B cell (primary cell): ENCODE data around the gene TMEM140. TPM values are rescaled to one million over a fixed set of nuclear protein-coding genes. Genes with fewer than 3 reads are reported as not detected.

Experiments
- ATAC-seq: fragments of 200-7000 bp; cut with Tn5 transposase; one replicate; pipeline ENCODE4 v1.10.0; 2021; ENCODE audit warnings: low read depth, mild to moderate bottlenecking, moderate number of reproducible peaks, moderate library complexity
- CTCF ChIA-PET: fragments of 350-600 bp; sonication (Branson Sonifier 250); formaldehyde crosslinking; loops from one replicate; lab custom pipeline; 2021; ENCODE audit warnings: antibody characterized with exemption, inconsistent platforms; lab: Charles Lee
- POLR2A ChIA-PET: fragments of 350-600 bp; sonication (Branson Sonifier 250); formaldehyde crosslinking; loops from one replicate; lab custom pipeline; 2021; ENCODE audit warnings: antibody characterized with exemption; lab: Charles Lee
- DNase-seq: peaks from one replicate; pipeline ENCODE4 v3.0.0; 2013
- H2AFZ ChIP-seq: 2 replicates; pipeline ENCODE4 v1.6.1; 2012; ENCODE audit warnings: mild to moderate bottlenecking, low read depth, low read length; ENCODE audit not compliant: insufficient read depth, poor library complexity, severe bottlenecking
- H3K27ac ChIP-seq, 2 donors: 1 replicate in 1 of 2; 2 replicates in 1 of 2; pipeline ENCODE4 v1.5.1; 2012 to 2013; ENCODE audit warnings: low read length in 2 of 2, mild to moderate bottlenecking in 2 of 2, moderate library complexity in 1 of 2
- H3K27me3 ChIP-seq, 4 experiments: fragments of 200-600 bp in 1 of 4; sonication (generic) in 1 of 4; replicated peaks in 1 of 4; 1 replicate in 2 of 4; 2 replicates in 2 of 4; pipeline versions ENCODE4 v1.6.1 to v1.7.0; 2013 to 2016; ENCODE audit warnings: low read length in 3 of 4, mild to moderate bottlenecking in 2 of 4, mixed read lengths in 1 of 4, moderate library complexity in 1 of 4; ENCODE audit not compliant: insufficient read depth in 4 of 4, control insufficient read depth in 3 of 4; ENCODE audit errors: control extremely low read depth in 1 of 4
- H3K36me3 ChIP-seq, 2 experiments: replicated peaks in 1 of 2; 1 replicate in 1 of 2; 2 replicates in 1 of 2; pipeline versions ENCODE4 v1.6.1 to v1.7.1; 2013; ENCODE audit warnings: low read length in 1 of 2; ENCODE audit not compliant: insufficient read depth in 2 of 2, control insufficient read depth in 1 of 2; ENCODE audit errors: control extremely low read depth in 1 of 2, extremely low read depth in 1 of 2
- H3K4me1 ChIP-seq, 2 donors: fragments of 200-600 bp in 1 of 2; sonication (generic) in 1 of 2; 1 replicate in 1 of 2; 2 replicates in 1 of 2; pipeline versions ENCODE4 v1.5.1 to v1.6.1; 2013 to 2017; ENCODE audit warnings: low read length in 2 of 2; ENCODE audit not compliant: control insufficient read depth in 2 of 2, insufficient read depth in 2 of 2
- H3K4me2 ChIP-seq: replicated peaks from 2 replicates; pipeline ENCODE3; 2012; ENCODE audit warnings: mild to moderate bottlenecking, low read depth, low read length; ENCODE audit not compliant: poor library complexity, severe bottlenecking
- H3K4me3 ChIP-seq, 5 experiments: fragments of 200-600 bp in 1 of 5; sonication (generic) in 1 of 5; 1 replicate in 3 of 5; 2 replicates in 2 of 5; pipeline versions ENCODE4 v1.5.1 to v1.7.0; 2011 to 2016; ENCODE audit warnings: low read length in 4 of 5, mild to moderate bottlenecking in 4 of 5, low read depth in 2 of 5, control low read depth in 1 of 5, moderate library complexity in 1 of 5; ENCODE audit not compliant: insufficient read depth in 1 of 5; ENCODE audit errors: control extremely low read depth in 1 of 5, extremely low read depth in 1 of 5
- H3K79me2 ChIP-seq: fragments of 200-600 bp; sonication (generic); one replicate; pipeline ENCODE4 v1.6.0; 2016; ENCODE audit warnings: low read length; ENCODE audit not compliant: control insufficient read depth, insufficient read depth
- H3K9ac ChIP-seq: fragments of 200-600 bp; sonication (generic); 2 replicates; pipeline ENCODE4 v1.6.1; 2017; ENCODE audit warnings: mild to moderate bottlenecking, low read length, moderate library complexity
- H3K9me3 ChIP-seq, 3 donors: one replicate each; pipeline versions ENCODE4 v1.6.1 to v1.7.1; 2013; ENCODE audit warnings: low read length in 2 of 3; ENCODE audit not compliant: control insufficient read depth in 2 of 3, insufficient read depth in 1 of 3; ENCODE audit errors: control extremely low read depth in 1 of 3
- H4K20me1 ChIP-seq: 2 replicates; pipeline ENCODE4 v1.6.0; 2012; ENCODE audit warnings: mild to moderate bottlenecking, low read length; ENCODE audit not compliant: insufficient read depth, control insufficient read depth, poor library complexity, severe bottlenecking
- H3K27ac Mint-ChIP-seq: one replicate; pipeline ENCODE4 v1.8.0; 2021; ENCODE audit warnings: mixed read lengths
- H3K27me3 Mint-ChIP-seq: one replicate; pipeline ENCODE4 v1.8.0; 2021; ENCODE audit warnings: mixed read lengths
- H3K4me1 Mint-ChIP-seq: one replicate; pipeline ENCODE4 v1.8.0; 2021; ENCODE audit warnings: mixed read lengths
- H3K4me3 Mint-ChIP-seq: one replicate; pipeline ENCODE4 v1.8.0; 2021; ENCODE audit warnings: mixed read lengths
- H3K9me3 Mint-ChIP-seq: one replicate; pipeline ENCODE4 v1.8.0; 2022; ENCODE audit warnings: mixed read lengths; ENCODE audit not compliant: insufficient read depth
- EZH2 ChIP-seq: IDR thresholded peaks from 2 replicates; pipeline ENCODE4 v1.6.1; 2012; ENCODE audit warnings: borderline replicate concordance, low read depth, mild to moderate bottlenecking, moderate library complexity, low read length; ENCODE audit not compliant: insufficient read depth, poor library complexity, severe bottlenecking
- WGBS: methylation state at CpG from one replicate; pipeline ENCODE4 v1.1.5; 2013; ENCODE audit warnings: missing lambda C conversion rate; ENCODE audit not compliant: insufficient coverage; 5-methylcytosine and 5-hydroxymethylcytosine counted together
- intact Hi-C: fragments of 100-400 bp; cut with micrococcal nuclease; formaldehyde crosslinking; loops from one replicate; pipeline ENCODE4 v1.10.0; 2022
- polyA plus RNA-seq: library from polyadenylated mRNA; depleted of rRNA; stranded (reverse); fragments of >200 nt; gene quantifications from 2 replicates; pipeline ENCODE4 v1.2.3, GENCODE V29; 2012
- total RNA-seq, 2 donors: library from RNA; stranded (reverse); fragments of 120-200 nt in 1 of 2; gene quantifications; 1 replicate in 1 of 2; 2 replicates in 1 of 2; pipeline versions ENCODE4 v1.2.3 to v1.2.4, GENCODE V29; 2013 to 2022
- TF ChIP-seq, protein P1 (sequence below): fragments of 200-600 bp; IDR thresholded peaks from one replicate; pipeline ENCODE4 v1.8.0; 2022; ENCODE audit warnings: antibody characterized with exemption, mild to moderate bottlenecking

The TMEM140 gene
- total and polyA plus RNA-seq, 2 donors (not counting 1 experiment from before 2014, with no cell fraction given): 3.8 to 79.1 TPM

DNA sequence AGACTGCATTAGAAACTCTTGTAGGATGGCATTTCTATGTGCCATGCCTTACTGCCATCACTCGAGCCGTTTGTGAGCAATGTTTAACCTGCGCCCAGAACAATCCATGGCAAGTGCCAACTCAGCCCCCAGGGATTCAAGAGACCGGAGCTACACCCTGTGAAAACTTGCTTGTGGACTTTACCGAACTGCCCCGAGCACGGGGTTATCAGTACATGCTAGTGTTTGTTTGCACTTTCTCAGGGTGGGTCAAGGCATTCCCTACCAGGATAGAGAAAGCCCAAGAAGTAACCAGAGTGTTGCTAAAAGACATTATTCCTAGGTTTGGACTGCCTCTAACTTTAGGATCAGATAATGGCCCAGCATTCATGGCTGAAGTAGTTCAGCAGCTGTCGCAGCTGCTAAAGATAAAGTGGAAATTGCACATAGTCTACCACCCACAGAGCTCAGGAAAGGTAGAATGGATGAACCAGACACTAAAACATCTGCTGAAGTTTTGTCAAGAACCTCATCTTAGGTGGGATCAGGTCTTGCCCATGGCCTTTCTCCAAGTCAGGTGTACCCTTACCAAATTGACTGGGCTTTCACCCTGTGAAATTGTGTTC lies 31.6 kb downstream of the TMEM140 start:
- Histone ChIP-seq H3K4me2 (no peak overlapping the region), H3K9me3 (peaks cover 1 to 41% (median 38%) of the 10 kb centered on the region in 3 donors), H3K36me3 (peaks cover 0 to 25% of the 10 kb centered on the region in 2 experiments), H4K20me1 (no peaks in the 10 kb centered on the region), H3K79me2 (no peaks in the 10 kb centered on the region), H3K27me3 (no peaks in the 10 kb centered on the region), H3K4me1 (no peaks in the 10 kb centered on the region), H3K27ac (no peak overlapping the region), H3K4me3 (no peak overlapping the region), H3K9ac (no peak overlapping the region), H2AFZ (no peak overlapping the region)
- TF ChIP-seq, protein P1, sequence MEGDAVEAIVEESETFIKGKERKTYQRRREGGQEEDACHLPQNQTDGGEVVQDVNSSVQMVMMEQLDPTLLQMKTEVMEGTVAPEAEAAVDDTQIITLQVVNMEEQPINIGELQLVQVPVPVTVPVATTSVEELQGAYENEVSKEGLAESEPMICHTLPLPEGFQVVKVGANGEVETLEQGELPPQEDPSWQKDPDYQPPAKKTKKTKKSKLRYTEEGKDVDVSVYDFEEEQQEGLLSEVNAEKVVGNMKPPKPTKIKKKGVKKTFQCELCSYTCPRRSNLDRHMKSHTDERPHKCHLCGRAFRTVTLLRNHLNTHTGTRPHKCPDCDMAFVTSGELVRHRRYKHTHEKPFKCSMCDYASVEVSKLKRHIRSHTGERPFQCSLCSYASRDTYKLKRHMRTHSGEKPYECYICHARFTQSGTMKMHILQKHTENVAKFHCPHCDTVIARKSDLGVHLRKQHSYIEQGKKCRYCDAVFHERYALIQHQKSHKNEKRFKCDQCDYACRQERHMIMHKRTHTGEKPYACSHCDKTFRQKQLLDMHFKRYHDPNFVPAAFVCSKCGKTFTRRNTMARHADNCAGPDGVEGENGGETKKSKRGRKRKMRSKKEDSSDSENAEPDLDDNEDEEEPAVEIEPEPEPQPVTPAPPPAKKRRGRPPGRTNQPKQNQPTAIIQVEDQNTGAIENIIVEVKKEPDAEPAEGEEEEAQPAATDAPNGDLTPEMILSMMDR: no peak
- TF ChIP-seq EZH2: no peak
- H3K27ac Mint-ChIP-seq: no peak overlapping the region
- H3K9me3 Mint-ChIP-seq: peaks cover 17% of the 10 kb centered on the region
- DNase-seq (no peak), ATAC-seq (no peak)
- CTCF ChIA-PET: no interaction called here
- POLR2A ChIA-PET: no interaction called here
- H3K4me1 Mint-ChIP-seq: no peaks in the 10 kb centered on the region
- WGBS: 100% methylated on average over 8 of the region's 8 CpGs
- H3K4me3 Mint-ChIP-seq: no peak overlapping the region
- H3K27me3 Mint-ChIP-seq: no peaks in the 10 kb centered on the region
- intact Hi-C loops: no loop called here

DNA sequence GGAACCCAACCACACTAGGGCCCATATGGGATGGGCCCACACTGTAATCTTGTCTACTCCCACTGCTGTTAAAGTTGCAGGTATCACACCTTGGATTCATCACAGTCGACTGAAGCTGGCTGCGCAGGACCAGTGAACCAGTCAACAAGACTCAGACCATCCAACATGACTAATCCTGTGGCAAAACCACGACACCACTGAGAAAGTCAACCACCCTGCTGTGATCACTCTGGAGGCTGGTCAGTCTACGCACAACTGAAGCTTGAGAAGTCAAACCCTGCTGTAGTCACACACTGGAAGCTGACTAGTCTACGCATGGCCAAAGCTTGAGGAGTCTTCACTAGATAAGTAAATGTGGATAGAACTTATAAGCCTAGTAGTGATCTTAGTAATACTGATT lies 32.2 kb downstream of the TMEM140 start:
- DNase-seq (no peak), ATAC-seq (no peak)
- Mint-ChIP-seq H3K27ac (no peak overlapping the region), H3K4me1 (no peaks in the 10 kb centered on the region), H3K9me3 (peaks cover 17% of the 10 kb centered on the region), H3K4me3 (no peak overlapping the region), H3K27me3 (no peaks in the 10 kb centered on the region)
- no peak overlapping the region for H3K4me3 ChIP-seq
- peaks cover 1 to 43% (median 38%) of the 10 kb centered on the region in 3 donors for H3K9me3 ChIP-seq
- no peak overlapping the region for H3K4me2 ChIP-seq
- H3K27ac ChIP-seq: no peak overlapping the region
- ChIA-PET CTCF (no interaction called here), POLR2A (no interaction called here)
- TF ChIP-seq EZH2: no peak
- TF ChIP-seq, protein P1: no peak
- no peak overlapping the region for H2AFZ ChIP-seq
- H3K27me3 ChIP-seq: no peaks in the 10 kb centered on the region
- H3K4me1 ChIP-seq: no peaks in the 10 kb centered on the region
- intact Hi-C loops: no loop called here
- whole genome bisulfite sequencing: 81% methylated on average over 4 of the region's 5 CpGs
- no peak overlapping the region for H3K9ac ChIP-seq
- H4K20me1 ChIP-seq: no peaks in the 10 kb centered on the region
- peaks cover 0 to 27% of the 10 kb centered on the region in 2 experiments for H3K36me3 ChIP-seq
- no peaks in the 10 kb centered on the region for H3K79me2 ChIP-seq
